OCI-LY1 (cell line): ENCODE data around the gene HSPBAP1.

Experiments
- H2AFZ ChIP-seq: fragments of 200-600 bp; sonication (generic), shearing (Covaris generic); 2 replicates; pipeline ENCODE4 v1.6.0; 2014; ENCODE audit warnings: antibody characterized with exemption, mild to moderate bottlenecking, low read length
- H3F3A ChIP-seq: fragments of 200-600 bp; sonication (generic), shearing (Covaris generic); 2 replicates; pipeline ENCODE4 v1.6.0; 2014; ENCODE audit warnings: mild to moderate bottlenecking, antibody characterized with exemption, low read length, moderate library complexity; ENCODE audit not compliant: insufficient read depth
- H3K27ac ChIP-seq: fragments of 200-600 bp; sonication (generic); 2 replicates; pipeline ENCODE4 v1.5.1; 2014; ENCODE audit warnings: low read length, mixed run types, mild to moderate bottlenecking, low read depth; ENCODE audit not compliant: poor library complexity, severe bottlenecking
- H3K27me3 ChIP-seq: fragments of 200-600 bp; sonication (generic); 2 replicates; pipeline ENCODE4 v1.6.0; 2014; ENCODE audit warnings: antibody characterized with exemption, mild to moderate bottlenecking, low read length, moderate library complexity; ENCODE audit not compliant: insufficient read depth
- H3K36me3 ChIP-seq: fragments of 200-600 bp; sonication (generic); 2 replicates; pipeline ENCODE4 v1.6.1; 2014; ENCODE audit warnings: mild to moderate bottlenecking, antibody characterized with exemption, low read length, moderate library complexity, mixed read lengths; ENCODE audit not compliant: insufficient read depth
- H3K4me1 ChIP-seq: fragments of 200-600 bp; sonication (generic); 2 replicates; pipeline ENCODE4 v1.5.1; 2014; ENCODE audit warnings: mild to moderate bottlenecking, low read length, moderate library complexity; ENCODE audit not compliant: insufficient read depth, severe bottlenecking
- H3K4me2 ChIP-seq: fragments of 200-600 bp; sonication (generic), shearing (Covaris generic); 2 replicates; pipeline ENCODE4 v1.6.1; 2014; ENCODE audit warnings: low read length
- H3K4me3 ChIP-seq: fragments of 200-600 bp; sonication (generic); 2 replicates; pipeline ENCODE4 v1.5.1; 2014; ENCODE audit warnings: low read length, low read depth, mild to moderate bottlenecking, mixed read lengths; ENCODE audit not compliant: poor library complexity, severe bottlenecking
- H3K79me2 ChIP-seq: fragments of 200-600 bp; shearing (Covaris generic); 2 replicates; pipeline ENCODE4 v1.6.1; 2016; ENCODE audit warnings: mixed run types, low read length, mixed read lengths; ENCODE audit not compliant: insufficient read depth
- H3K9ac ChIP-seq: fragments of 200-600 bp; sonication (generic), shearing (Covaris generic); 2 replicates; pipeline ENCODE4 v1.6.1; 2014; ENCODE audit warnings: mild to moderate bottlenecking, low read length, mixed read lengths
- H3K9me2 ChIP-seq: fragments of 200-600 bp; sonication (generic), shearing (Covaris generic); 2 replicates; pipeline ENCODE4 v1.6.1; 2014; ENCODE audit warnings: low read depth, mild to moderate bottlenecking, low read length, mixed read lengths
- H3K9me3 ChIP-seq: fragments of 200-600 bp; shearing (Covaris generic); 2 replicates; pipeline ENCODE4 v1.6.1; 2014; ENCODE audit warnings: low read length, mixed read lengths
- H4K20me1 ChIP-seq: fragments of 200-600 bp; sonication (generic), shearing (Covaris generic); 2 replicates; pipeline ENCODE4 v1.6.0; 2016; ENCODE audit warnings: mild to moderate bottlenecking, low read length; ENCODE audit not compliant: insufficient read depth
- CTCF ChIP-seq: fragments of 200-600 bp; sonication (generic), shearing (Covaris generic); IDR thresholded peaks from 2 replicates; pipeline ENCODE4 v1.5.1; 2017; ENCODE audit warnings: mild to moderate bottlenecking, antibody characterized with exemption, low read length, moderate library complexity, mixed read lengths
- EZH2 ChIP-seq: fragments of 200-600 bp; sonication (generic), shearing (Covaris generic); IDR thresholded peaks from 2 replicates; pipeline ENCODE4 v1.8.0; 2017; ENCODE audit warnings: borderline replicate concordance, mixed run types, mild to moderate bottlenecking, antibody characterized with exemption, low read length, moderate library complexity, mixed read lengths

Gene HSPBAP1

GRCh38 chr3:122705379-122705778, 88.3 kb downstream of the HSPBAP1 start:
- Histone ChIP-seq H4K20me1 (no peaks in the 10 kb centered on the region), H3K9ac (no peak overlapping the region), H2AFZ (no peak overlapping the region), H3K9me2 (no peaks in the 10 kb centered on the region), H3K27ac (no peak overlapping the region), H3K36me3 (no peaks in the 10 kb centered on the region), H3K9me3 (no peaks in the 10 kb centered on the region), H3K4me1 (no peaks in the 10 kb centered on the region), H3F3A (no peaks in the 10 kb centered on the region), H3K4me3 (no peak overlapping the region), H3K4me2 (no peak overlapping the region), H3K27me3 (no peaks in the 10 kb centered on the region), H3K79me2 (no peaks in the 10 kb centered on the region)
- TF ChIP-seq EZH2 (no peak), CTCF (no peak)

- Histone ChIP-seq H4K20me1 (no peaks in the 10 kb centered on the region), H2AFZ (no peak overlapping the region), H3K9me3 (no peaks in the 10 kb centered on the region), H3F3A (no peaks in the 10 kb centered on the region), H3K4me3 (no peak overlapping the region), H3K27me3 (no peaks in the 10 kb centered on the region), H3K9me2 (no peaks in the 10 kb centered on the region), H3K4me1 (peaks cover 17% of the 10 kb centered on the region), H3K4me2 (no peak overlapping the region), H3K36me3 (no peaks in the 10 kb centered on the region), H3K79me2 (no peaks in the 10 kb centered on the region), H3K9ac (no peak overlapping the region), H3K27ac (no peak overlapping the region)
- TF ChIP-seq EZH2 (no peak), CTCF (no peak)
These were observed 93.4 kb downstream of the HSPBAP1 start for GRCh38 chr3:122700193-122700592.

- no peak overlapping the region for H3K4me3 ChIP-seq
- no peaks in the 10 kb centered on the region for H3K9me3 ChIP-seq
- TF ChIP-seq CTCF (no peak), EZH2 (no peak)
- H3K27me3 ChIP-seq: no peaks in the 10 kb centered on the region
- no peaks in the 10 kb centered on the region for H3K79me2 ChIP-seq
- no peaks in the 10 kb centered on the region for H3K9me2 ChIP-seq
- peaks cover 24% of the 10 kb centered on the region for H3K4me1 ChIP-seq
- no peaks in the 10 kb centered on the region for H3F3A ChIP-seq
- no peak overlapping the region; the same call in 1 of the 2 replicates for H3K4me2 ChIP-seq
- no peak overlapping the region for H3K9ac ChIP-seq
- H2AFZ ChIP-seq: no peak overlapping the region
- H3K36me3 ChIP-seq: no peaks in the 10 kb centered on the region
- H4K20me1 ChIP-seq: no peaks in the 10 kb centered on the region
- peak overlapping the region; percentile 26 for H3K27ac ChIP-seq
These were observed 95.5 kb downstream of the HSPBAP1 start for GRCh38 chr3:122697952-122698620.
